SK-N-MC (cell line): ENCODE measurements around the gene NBEA.

Experiments used
- DNase-seq: peaks from one replicate; pipeline ENCODE4 v3.0.0-alpha.2; 2011; ENCODE audit warnings: low read depth, low spot score
- H3K27ac ChIP-seq: fragments of 200-600 bp; sonication (generic); 2 replicates; pipeline ENCODE4 v1.5.1; 2016; ENCODE audit warnings: mixed run types
- H3K36me3 ChIP-seq: fragments of 200-600 bp; sonication (generic); 2 replicates; pipeline ENCODE4 v1.6.1; 2017; ENCODE audit warnings: antibody characterized with exemption, low read length, mixed read lengths; ENCODE audit not compliant: insufficient read depth
- H3K4me3 ChIP-seq: fragments of 200-600 bp; sonication (generic); 2 replicates; pipeline ENCODE4 v1.5.1; 2016
- H3K9ac ChIP-seq: fragments of 200-600 bp; sonication (generic); 2 replicates; pipeline ENCODE4 v1.8.0; 2017; ENCODE audit warnings: mixed run types, mixed read lengths; ENCODE audit not compliant: insufficient read length
- H3K9me3 ChIP-seq: fragments of 200-600 bp; sonication (generic); 2 replicates; pipeline ENCODE4 v1.6.1; 2017; ENCODE audit warnings: low read depth, mild to moderate bottlenecking, antibody characterized with exemption, low read length, moderate library complexity, mixed read lengths
- EZH2 ChIP-seq: fragments of 200-600 bp; sonication (generic); IDR thresholded peaks from one replicate; pipeline ENCODE4 v1.6.1; 2017; ENCODE audit warnings: antibody characterized with exemption
- FOXP2 ChIP-seq: optimal IDR thresholded peaks from 2 replicates; pipeline ENCODE3; 2011; ENCODE audit warnings: mild to moderate bottlenecking, moderate library complexity; ENCODE audit not compliant: insufficient read depth; ENCODE audit errors: extremely low read length, control extremely low read depth
- POLR2AphosphoS5 ChIP-seq: IDR thresholded peaks from 2 replicates; pipeline ENCODE4 v1.6.1; 2012; ENCODE audit warnings: mild to moderate bottlenecking, low read depth, low read length, borderline replicate concordance

Gene NBEA

DNA sequence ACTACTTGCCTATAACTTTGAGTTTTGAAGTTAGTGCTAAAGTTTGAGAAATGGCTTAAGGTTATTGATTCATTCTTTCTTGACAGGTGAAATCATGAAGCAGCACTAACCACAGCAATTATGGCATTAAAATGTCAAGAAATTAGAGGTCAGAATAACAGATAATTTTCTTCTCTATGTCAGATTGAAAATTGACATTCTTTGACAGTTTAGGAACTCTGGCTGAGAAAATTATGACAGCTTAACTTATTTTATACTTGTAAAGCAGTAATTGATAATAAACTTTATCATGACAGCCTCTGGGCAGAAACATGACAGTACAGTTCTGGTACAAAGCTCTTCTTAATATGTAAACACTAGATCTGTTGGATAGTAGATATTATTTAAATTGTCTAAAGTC lies 689.6 kb downstream of the NBEA start:
- H3K9ac ChIP-seq, result no peak overlapping the region
- DNase-seq, result no peak
- no peak overlapping the region for H3K27ac ChIP-seq
- TF ChIP-seq POLR2AphosphoS5 (no peak), FOXP2 (no peak), EZH2 (no peak)
- H3K4me3 ChIP-seq, result no peak overlapping the region
- no peaks in the 10 kb centered on the region for H3K36me3 ChIP-seq
- no peaks in the 10 kb centered on the region for H3K9me3 ChIP-seq

DNA sequence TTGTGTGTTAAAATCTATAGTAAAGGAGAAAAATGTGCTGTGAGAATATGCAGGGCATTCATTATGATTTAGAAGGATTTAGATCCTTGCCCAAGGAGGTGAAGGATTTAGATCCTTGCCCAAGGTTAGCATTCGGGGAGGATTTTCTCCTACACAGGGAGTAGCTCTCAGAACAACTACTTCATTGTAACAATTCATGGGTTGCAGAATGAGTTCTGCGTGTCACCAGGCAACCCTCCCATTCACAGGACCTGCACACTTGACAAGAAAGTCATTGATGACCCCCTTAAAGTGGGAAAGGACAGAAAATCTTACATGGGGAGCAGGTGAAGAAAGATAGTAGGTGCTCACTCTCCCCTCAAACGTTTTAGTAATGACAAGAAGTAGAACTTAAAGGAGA lies 701.6 kb downstream of the NBEA start:
- Histone ChIP-seq H3K9me3 (no peaks in the 10 kb centered on the region), H3K9ac (no peak overlapping the region), H3K27ac (no peak overlapping the region), H3K36me3 (no peaks in the 10 kb centered on the region), H3K4me3 (no peak overlapping the region)
- TF ChIP-seq FOXP2 (no peak), EZH2 (no peak), POLR2AphosphoS5 (no peak)
- no peak for DNase-seq

DNA sequence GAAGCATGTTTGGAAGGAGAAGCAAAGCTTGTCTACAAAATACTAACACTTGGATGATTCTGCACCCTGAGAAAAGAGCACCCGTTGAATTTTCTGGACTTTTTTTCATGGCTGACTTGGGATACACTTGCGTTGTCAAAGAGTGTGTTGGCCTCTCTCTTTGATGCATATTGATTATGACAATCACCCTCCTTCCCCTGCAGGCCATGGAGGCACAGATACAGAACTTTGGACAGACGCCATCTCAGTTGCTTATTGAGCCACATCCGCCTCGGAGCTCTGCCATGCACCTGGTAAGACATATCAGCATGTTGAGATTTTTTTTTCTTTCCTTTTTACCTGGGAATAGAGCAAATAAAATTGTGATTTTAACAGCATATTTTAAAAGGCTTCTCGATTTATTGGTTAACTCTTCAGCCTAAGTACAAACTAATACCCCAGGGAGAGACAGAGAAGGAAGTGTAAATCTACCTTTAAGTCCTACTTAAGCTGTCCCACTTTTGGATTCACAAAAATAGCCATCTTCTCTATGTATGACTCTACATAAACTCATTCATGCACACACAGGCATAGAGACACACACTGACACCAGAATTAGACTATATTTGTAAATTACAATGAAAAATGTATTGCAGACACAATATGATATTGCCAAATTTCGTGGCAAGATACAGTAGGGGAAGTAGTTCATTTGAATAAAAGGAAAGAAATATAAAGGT lies 704.1 kb downstream of the NBEA start:
- no peak for TF ChIP-seq FOXP2
- TF ChIP-seq POLR2AphosphoS5, result no peak
- TF ChIP-seq EZH2, result no peak
- DNase-seq, result no peak
- Histone ChIP-seq H3K9me3 (no peaks in the 10 kb centered on the region), H3K4me3 (no peak overlapping the region), H3K27ac (no peak overlapping the region), H3K36me3 (no peaks in the 10 kb centered on the region), H3K9ac (no peak overlapping the region)

DNA sequence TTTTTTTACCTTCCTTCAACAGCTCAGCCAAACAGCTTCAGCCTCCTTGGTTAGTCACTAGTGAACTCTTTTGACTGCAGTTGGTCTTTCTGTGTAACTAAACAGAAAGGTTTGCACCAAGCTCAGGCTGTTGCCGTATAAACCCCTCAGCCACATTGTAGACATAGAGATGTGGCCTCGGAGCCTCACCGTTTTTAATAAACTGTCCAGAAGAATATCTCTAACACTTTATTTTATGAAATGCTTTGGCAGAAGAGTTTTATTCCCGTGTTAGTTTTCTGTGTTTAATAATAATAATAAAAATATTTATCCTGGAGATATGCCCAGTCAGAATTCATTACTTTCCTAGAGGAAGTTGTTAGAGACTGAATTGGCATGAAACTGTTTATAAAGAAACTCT lies 706.1 kb downstream of the NBEA start:
- no peak overlapping the region for H3K4me3 ChIP-seq
- no peak overlapping the region for H3K27ac ChIP-seq
- no peaks in the 10 kb centered on the region for H3K36me3 ChIP-seq
- H3K9ac ChIP-seq, result no peak overlapping the region
- no peaks in the 10 kb centered on the region for H3K9me3 ChIP-seq
- no peak for DNase-seq
- TF ChIP-seq POLR2AphosphoS5 (no peak), FOXP2 (no peak), EZH2 (no peak)

DNA sequence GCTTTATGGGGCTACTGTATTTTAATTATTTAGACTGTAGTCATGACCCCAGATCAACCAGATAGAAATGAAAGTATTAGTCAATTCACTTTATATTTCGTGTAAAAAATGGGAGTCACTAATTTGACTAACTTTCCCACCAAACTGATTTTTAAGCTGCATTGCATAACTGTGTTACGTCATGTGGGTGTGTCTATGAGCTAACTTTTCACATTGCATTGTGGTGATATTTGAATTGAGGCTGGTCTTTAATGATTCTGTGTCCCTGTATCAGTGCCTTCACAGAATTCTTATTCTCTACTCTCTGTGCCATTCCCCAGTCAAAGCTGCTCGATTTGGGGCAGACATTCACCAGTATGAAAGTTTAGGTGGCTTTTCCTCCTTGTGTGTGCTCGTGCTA lies 707.1 kb downstream of the NBEA start:
- Histone ChIP-seq H3K27ac (no peak overlapping the region), H3K36me3 (no peaks in the 10 kb centered on the region), H3K4me3 (no peak overlapping the region), H3K9ac (no peak overlapping the region), H3K9me3 (no peaks in the 10 kb centered on the region)
- TF ChIP-seq POLR2AphosphoS5, result no peak
- no peak for DNase-seq

DNA sequence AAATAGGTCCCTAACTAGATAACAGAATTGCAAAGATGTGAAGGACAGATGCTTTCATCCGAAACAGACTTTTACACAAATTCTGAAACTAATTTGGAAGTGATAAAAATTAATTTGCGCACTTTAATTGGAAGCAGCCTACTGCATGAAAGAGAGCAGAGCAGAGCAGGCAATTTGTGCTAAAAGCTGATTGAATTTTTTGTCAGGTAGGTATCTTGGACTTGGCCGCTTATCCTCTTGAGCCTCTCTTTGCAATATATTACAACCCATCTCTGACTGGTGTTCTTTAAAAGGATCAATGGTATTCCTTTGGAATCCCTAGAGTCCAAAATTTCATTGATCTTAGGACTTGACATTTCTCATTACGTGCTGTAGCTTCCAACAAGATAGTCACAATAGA lies 717.7 kb downstream of the NBEA start:
- Histone ChIP-seq H3K9me3 (no peaks in the 10 kb centered on the region), H3K4me3 (no peak overlapping the region), H3K9ac (no peak overlapping the region), H3K36me3 (no peaks in the 10 kb centered on the region), H3K27ac (no peak overlapping the region)
- DNase-seq, result no peak
- no peak for TF ChIP-seq FOXP2

DNA sequence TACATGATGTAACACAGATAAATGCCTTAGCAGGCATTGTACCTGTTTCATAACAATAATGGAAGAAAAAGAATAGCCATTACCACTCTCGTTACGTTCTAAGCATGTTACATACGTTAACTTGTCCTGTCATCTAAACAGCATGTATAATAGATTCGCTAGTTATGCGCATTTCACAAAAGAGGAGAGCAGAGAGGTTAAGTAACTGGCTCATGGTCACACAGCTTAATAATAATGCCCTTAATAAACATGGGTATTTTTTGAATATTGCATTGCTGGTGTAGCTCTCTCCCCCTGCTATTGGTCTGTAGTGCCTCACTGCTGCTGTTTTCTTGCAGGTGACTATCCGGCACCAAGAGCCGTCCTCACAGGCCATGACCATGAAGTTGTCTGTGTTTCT lies 722.7 kb downstream of the NBEA start:
- H3K36me3 ChIP-seq, result no peaks in the 10 kb centered on the region
- H3K9ac ChIP-seq, result no peak overlapping the region
- no peaks in the 10 kb centered on the region for H3K9me3 ChIP-seq
- no peak overlapping the region for H3K27ac ChIP-seq
- no peak for DNase-seq
- no peak for TF ChIP-seq EZH2
- no peak for TF ChIP-seq POLR2AphosphoS5
- no peak for TF ChIP-seq FOXP2
- no peak overlapping the region for H3K4me3 ChIP-seq

DNA sequence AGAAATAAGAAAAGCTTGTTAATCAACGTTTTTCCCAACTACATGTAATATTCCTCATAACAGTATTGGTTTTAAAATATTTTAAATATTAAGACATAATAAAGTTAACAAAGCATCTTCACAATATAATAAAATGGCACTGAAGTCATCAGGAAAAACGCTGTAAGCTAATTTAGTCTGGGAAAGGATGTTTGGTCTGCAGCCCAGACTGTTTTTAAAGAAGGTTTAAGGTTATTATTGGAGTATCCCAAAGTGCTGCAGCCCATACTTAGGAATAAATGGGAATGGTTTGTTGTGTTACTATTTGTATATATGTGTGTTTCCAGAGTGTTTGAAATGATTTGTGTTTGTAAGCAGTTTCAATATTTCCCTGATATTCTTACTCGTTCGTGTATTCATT lies 727.3 kb downstream of the NBEA start:
- Histone ChIP-seq H3K27ac (no peak overlapping the region), H3K9me3 (no peaks in the 10 kb centered on the region), H3K36me3 (no peaks in the 10 kb centered on the region), H3K9ac (no peak overlapping the region), H3K4me3 (no peak overlapping the region)
- DNase-seq, result no peak
- TF ChIP-seq POLR2AphosphoS5 (no peak), EZH2 (no peak), FOXP2 (no peak)

DNA sequence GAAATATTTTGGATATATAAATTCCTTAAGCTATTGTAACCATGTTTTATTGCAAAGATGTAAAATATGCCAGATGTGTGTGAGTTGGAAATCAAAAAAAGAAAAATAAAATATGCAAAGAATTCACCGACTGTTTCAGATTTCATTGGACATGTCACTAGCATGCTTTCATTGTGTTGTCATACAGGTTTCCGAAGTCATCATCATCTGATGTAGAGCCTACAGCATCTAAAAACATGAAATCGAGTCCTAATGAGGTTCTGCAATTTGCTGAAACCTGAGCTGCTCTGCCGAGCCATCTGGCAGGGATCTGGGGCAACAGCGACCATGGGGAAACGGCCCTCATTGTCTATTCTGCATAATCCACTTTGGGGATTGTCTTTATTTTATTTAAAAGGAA lies 730.5 kb downstream of the NBEA start:
- Histone ChIP-seq H3K36me3 (no peaks in the 10 kb centered on the region), H3K9ac (no peak overlapping the region), H3K27ac (no peak overlapping the region), H3K4me3 (no peak overlapping the region), H3K9me3 (no peaks in the 10 kb centered on the region)
- TF ChIP-seq POLR2AphosphoS5, result no peak
- no peak for TF ChIP-seq FOXP2
- TF ChIP-seq EZH2, result no peak
- DNase-seq, result no peak
